ENCODE data around the gene RPA1. TPM values are rescaled to one million over a fixed set of nuclear protein-coding genes. Genes with fewer than 3 reads are reported as not detected.

The RPA1 gene
- total and polyA plus RNA-seq, 9 donors: 20.7 to 137 (median 112) TPM

- 77 to 82% (median 79%) methylated on average over 16 to 17 of the region's 17 CpGs for WGBS, 3 donors
- H3K9me3 ChIP-seq: no peaks in the 10 kb centered on the region
- no peak overlapping the region for H3K4me3 ChIP-seq
- TF ChIP-seq POLR2A (IDR thresholded peaks at IDR 0.05): no peak
- TF ChIP-seq CTCF (IDR thresholded peaks at IDR 0.05): no peak
- no peak for TF ChIP-seq EP300 (IDR thresholded peaks at IDR 0.05)
- H3K4me1 ChIP-seq (ENCODE audit: insufficient read depth): no peaks in the 10 kb centered on the region
- no peak for DNase-seq
- intact Hi-C loops (cut with DNase I): no loop called here
- no peak overlapping the region for H3K27ac ChIP-seq
- H3K27me3 ChIP-seq: no peaks in the 10 kb centered on the region
- H3K36me3 ChIP-seq: no peaks in the 10 kb centered on the region
Measured at GRCh38 chr17:1934901-1935300, 105.1 kb downstream of the RPA1 start.

- intact Hi-C loops (cut with DNase I): no loop called here
- Histone ChIP-seq H3K4me3 (no peak overlapping the region), H3K9me3 (no peaks in the 10 kb centered on the region), H3K36me3 (no peaks in the 10 kb centered on the region), H3K4me1 (ENCODE audit: insufficient read depth) (no peaks in the 10 kb centered on the region), H3K27me3 (no peaks in the 10 kb centered on the region), H3K27ac (no peak overlapping the region)
- no peak for TF ChIP-seq POLR2A (IDR thresholded peaks at IDR 0.05)
- TF ChIP-seq EP300 (IDR thresholded peaks at IDR 0.05): no peak
- TF ChIP-seq CTCF (IDR thresholded peaks at IDR 0.05): no peak
- WGBS, 3 donors: 94 to 95% (median 95%) methylated on average over 24 to 28 of the region's 28 CpGs
- no peak for DNase-seq
Measured at GRCh38 chr17:1936766-1937165, 107.0 kb downstream of the RPA1 start.

- no peak for TF ChIP-seq EP300 (IDR thresholded peaks at IDR 0.05)
- TF ChIP-seq CTCF (IDR thresholded peaks at IDR 0.05): no peak
- TF ChIP-seq POLR2A (IDR thresholded peaks at IDR 0.05): no peak
- H3K27me3 ChIP-seq: no peaks in the 10 kb centered on the region
- no peak for DNase-seq
- H3K9me3 ChIP-seq: no peaks in the 10 kb centered on the region
- intact Hi-C loops (cut with DNase I): no loop called here
- 95 to 96% (median 95%) methylated on average over 25 of the region's 25 CpGs for WGBS, 3 donors
- H3K36me3 ChIP-seq: no peaks in the 10 kb centered on the region
- no peaks in the 10 kb centered on the region for H3K4me1 ChIP-seq (ENCODE audit: insufficient read depth)
- no peak overlapping the region for H3K4me3 ChIP-seq
- no peak overlapping the region for H3K27ac ChIP-seq
Measured at GRCh38 chr17:1937461-1937860, 107.7 kb downstream of the RPA1 start.

- Histone ChIP-seq H3K27me3 (no peaks in the 10 kb centered on the region), H3K9me3 (no peaks in the 10 kb centered on the region), H3K4me3 (no peak overlapping the region), H3K27ac (no peak overlapping the region), H3K4me1 (ENCODE audit: insufficient read depth) (no peaks in the 10 kb centered on the region), H3K36me3 (no peaks in the 10 kb centered on the region)
- no peak for DNase-seq
- TF ChIP-seq POLR2A (IDR thresholded peaks at IDR 0.05) (no peak), CTCF (IDR thresholded peaks at IDR 0.05) (no peak), EP300 (IDR thresholded peaks at IDR 0.05) (no peak)
- WGBS, 3 donors: 38 to 45% (median 40%) methylated on average over 27 of the region's 27 CpGs
- intact Hi-C loops (cut with DNase I): no loop called here
Measured at GRCh38 chr17:1939981-1940809, 110.4 kb downstream of the RPA1 start.
